Nephron progenitor cell (in vitro differentiated cells): ENCODE results near the gene ENPP1.

Source experiments
- DNase-seq: peaks from one replicate; pipeline ENCODE4 v3.0.0; 2021
- H3K27ac Mint-ChIP-seq: 2 replicates; pipeline ENCODE4 v1.8.0; 2021; ENCODE audit warnings: mild to moderate bottlenecking, moderate library complexity, mixed read lengths
- H3K27me3 Mint-ChIP-seq: 2 replicates; pipeline ENCODE4 v1.8.0; 2021; ENCODE audit warnings: mild to moderate bottlenecking, low read depth, mixed read lengths; ENCODE audit not compliant: poor library complexity
- H3K36me3 Mint-ChIP-seq: 2 replicates; pipeline ENCODE4 v1.8.0; 2021; ENCODE audit warnings: low read depth, mixed read lengths
- H3K4me1 Mint-ChIP-seq: 2 replicates; pipeline ENCODE4 v1.8.0; 2021; ENCODE audit warnings: mixed read lengths
- H3K4me3 Mint-ChIP-seq: 2 replicates; pipeline ENCODE4 v1.8.0; 2021; ENCODE audit warnings: mild to moderate bottlenecking, moderate library complexity, mixed read lengths
- H3K9me3 Mint-ChIP-seq: 2 replicates; pipeline ENCODE4 v1.8.0; 2021; ENCODE audit warnings: mild to moderate bottlenecking, moderate library complexity, mixed read lengths
- TF ChIP-seq, protein P1 (sequence below): fragments of 200-600 bp; sonication (generic); IDR thresholded peaks from 2 replicates; pipeline ENCODE4 v1.5.0; 2021; ENCODE audit warnings: antibody characterized with exemption

ENPP1 gene

DNA sequence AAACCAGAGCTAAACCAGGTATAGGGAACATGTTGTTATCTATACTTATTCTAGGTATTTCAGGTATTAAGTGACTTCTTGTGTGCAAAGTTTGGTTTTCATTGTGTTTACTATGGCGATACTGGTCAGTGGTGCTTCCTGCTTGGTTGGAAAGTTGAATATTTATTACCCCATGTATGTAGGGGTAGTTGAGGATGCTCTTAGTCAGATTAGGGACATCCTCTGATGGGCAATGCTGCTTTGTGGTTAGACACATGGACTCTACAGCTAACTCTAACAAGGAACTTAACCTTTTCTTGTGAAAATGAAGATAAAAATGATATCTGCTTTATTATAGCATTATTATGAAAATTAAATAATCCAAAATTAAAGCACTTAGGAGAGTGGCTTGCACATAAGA, 44.1 kb upstream of the ENPP1 start:
- no peak for DNase-seq
- Mint-ChIP-seq H3K36me3 (no peaks in the 10 kb centered on the region), H3K27me3 (no peaks in the 10 kb centered on the region), H3K4me1 (peaks cover 16% of the 10 kb centered on the region), H3K4me3 (no peak overlapping the region), H3K9me3 (no peaks in the 10 kb centered on the region), H3K27ac (no peak overlapping the region)
- TF ChIP-seq, protein P1, sequence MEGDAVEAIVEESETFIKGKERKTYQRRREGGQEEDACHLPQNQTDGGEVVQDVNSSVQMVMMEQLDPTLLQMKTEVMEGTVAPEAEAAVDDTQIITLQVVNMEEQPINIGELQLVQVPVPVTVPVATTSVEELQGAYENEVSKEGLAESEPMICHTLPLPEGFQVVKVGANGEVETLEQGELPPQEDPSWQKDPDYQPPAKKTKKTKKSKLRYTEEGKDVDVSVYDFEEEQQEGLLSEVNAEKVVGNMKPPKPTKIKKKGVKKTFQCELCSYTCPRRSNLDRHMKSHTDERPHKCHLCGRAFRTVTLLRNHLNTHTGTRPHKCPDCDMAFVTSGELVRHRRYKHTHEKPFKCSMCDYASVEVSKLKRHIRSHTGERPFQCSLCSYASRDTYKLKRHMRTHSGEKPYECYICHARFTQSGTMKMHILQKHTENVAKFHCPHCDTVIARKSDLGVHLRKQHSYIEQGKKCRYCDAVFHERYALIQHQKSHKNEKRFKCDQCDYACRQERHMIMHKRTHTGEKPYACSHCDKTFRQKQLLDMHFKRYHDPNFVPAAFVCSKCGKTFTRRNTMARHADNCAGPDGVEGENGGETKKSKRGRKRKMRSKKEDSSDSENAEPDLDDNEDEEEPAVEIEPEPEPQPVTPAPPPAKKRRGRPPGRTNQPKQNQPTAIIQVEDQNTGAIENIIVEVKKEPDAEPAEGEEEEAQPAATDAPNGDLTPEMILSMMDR, result no peak

DNA sequence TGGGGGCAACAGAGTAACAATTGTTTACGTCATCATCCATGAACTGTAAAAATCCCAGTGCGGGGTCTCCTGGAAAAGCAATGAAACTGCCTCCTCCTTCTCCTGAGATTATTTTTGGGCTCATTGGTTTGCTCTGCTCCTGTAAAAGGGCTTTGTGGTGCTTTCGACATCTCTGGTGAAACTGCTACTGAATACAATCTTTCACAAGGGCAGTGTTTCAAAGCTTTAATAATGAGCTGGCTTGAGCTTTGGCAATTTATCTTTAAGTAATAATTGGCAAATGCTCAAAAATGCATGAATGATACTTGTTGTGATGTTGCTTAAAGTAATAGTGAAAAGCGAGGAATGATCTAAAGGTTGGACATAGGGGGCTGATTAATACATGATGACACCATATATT, 43.5 kb upstream of the ENPP1 start:
- Mint-ChIP-seq H3K4me3 (no peak overlapping the region), H3K36me3 (no peaks in the 10 kb centered on the region), H3K27ac (no peak overlapping the region), H3K4me1 (peaks cover 16% of the 10 kb centered on the region), H3K9me3 (no peaks in the 10 kb centered on the region), H3K27me3 (no peaks in the 10 kb centered on the region)
- no peak for DNase-seq
- TF ChIP-seq, protein P1, result no peak

DNA sequence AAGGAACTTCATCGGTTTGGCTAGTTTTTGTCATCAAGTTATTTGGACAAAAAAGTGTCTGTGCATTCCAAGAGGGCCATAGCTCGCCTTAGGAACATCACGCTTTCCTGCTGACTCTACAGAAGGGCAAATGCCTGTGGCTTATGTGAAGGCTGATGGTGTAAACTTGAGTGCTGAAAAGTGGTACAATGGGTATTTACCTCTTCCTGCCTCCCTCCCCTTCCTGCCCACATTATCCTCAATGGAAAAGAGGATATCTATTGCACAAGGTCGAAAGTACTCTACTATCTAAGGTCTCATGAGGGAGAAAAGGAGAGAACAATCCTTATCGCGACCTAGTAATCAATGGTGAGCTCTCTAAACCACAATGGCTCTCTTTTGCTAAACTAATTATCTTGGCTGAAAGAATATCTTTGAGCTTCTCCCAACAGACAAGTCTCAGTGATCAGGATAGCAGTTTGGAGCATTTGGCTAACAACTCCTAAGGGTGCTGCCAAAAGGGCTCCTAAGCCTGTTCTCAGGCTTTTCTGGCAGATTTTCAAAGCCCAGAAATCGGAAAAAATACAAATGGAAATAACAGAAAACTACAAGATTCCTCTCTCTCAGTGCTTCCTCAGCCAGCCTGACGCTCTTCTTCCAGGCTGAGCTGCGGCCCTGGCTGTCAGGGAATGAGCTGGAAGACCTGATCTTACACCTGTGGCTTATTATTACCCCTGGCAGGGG, 42.6 kb upstream of the ENPP1 start:
- peaks cover 9% of the 10 kb centered on the region for H3K4me1 Mint-ChIP-seq
- TF ChIP-seq, protein P1, result no peak
- no peak overlapping the region for H3K4me3 Mint-ChIP-seq
- no peaks in the 10 kb centered on the region for H3K36me3 Mint-ChIP-seq
- no peaks in the 10 kb centered on the region for H3K9me3 Mint-ChIP-seq
- H3K27ac Mint-ChIP-seq, result no peak overlapping the region
- H3K27me3 Mint-ChIP-seq, result no peaks in the 10 kb centered on the region
- DNase-seq, result no peak

DNA sequence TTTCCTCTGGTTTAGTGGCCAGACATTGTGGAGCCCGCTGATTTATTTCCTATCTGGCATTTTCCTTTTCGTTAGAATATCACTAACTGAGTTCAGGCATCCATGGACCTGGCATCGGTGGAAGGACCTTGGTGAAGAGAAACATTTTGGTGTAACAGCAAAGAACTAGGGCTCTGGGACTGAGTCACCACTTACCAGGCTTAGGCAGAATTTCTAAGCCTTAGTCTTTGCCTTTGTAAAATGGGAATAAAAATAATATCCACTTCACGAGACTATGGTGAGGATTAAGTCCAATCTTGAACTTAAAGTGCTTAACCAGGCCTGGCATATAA, 42.0 kb upstream of the ENPP1 start:
- Mint-ChIP-seq H3K4me1 (peaks cover 7% of the 10 kb centered on the region), H3K36me3 (no peaks in the 10 kb centered on the region), H3K27ac (no peak overlapping the region), H3K9me3 (no peaks in the 10 kb centered on the region), H3K27me3 (no peaks in the 10 kb centered on the region), H3K4me3 (no peak overlapping the region)
- no peak for DNase-seq
- TF ChIP-seq, protein P1, result no peak

DNA sequence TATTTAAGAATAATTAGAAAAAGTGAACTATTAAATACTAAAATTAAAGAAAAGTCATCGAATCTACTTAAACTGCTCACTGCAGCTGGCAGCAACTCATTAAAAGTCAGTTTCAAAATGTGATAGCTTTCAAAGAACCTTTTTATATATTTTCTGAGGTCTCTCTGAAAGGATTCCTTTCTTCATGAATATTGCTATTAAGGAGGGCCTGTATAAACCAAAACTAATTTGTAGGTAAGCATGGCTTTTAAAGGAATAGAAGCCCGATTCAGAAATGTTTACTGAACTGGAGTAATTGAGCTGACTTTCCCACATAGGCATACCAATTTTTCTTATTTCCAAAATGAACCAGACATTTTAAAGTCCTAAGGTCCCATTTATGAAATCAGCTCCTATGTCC, 41.2 kb upstream of the ENPP1 start:
- Mint-ChIP-seq H3K27me3 (no peaks in the 10 kb centered on the region), H3K4me1 (peaks cover 7% of the 10 kb centered on the region), H3K27ac (no peak overlapping the region), H3K9me3 (no peaks in the 10 kb centered on the region), H3K36me3 (no peaks in the 10 kb centered on the region), H3K4me3 (no peak overlapping the region)
- DNase-seq, result no peak
- TF ChIP-seq, protein P1, result no peak

DNA sequence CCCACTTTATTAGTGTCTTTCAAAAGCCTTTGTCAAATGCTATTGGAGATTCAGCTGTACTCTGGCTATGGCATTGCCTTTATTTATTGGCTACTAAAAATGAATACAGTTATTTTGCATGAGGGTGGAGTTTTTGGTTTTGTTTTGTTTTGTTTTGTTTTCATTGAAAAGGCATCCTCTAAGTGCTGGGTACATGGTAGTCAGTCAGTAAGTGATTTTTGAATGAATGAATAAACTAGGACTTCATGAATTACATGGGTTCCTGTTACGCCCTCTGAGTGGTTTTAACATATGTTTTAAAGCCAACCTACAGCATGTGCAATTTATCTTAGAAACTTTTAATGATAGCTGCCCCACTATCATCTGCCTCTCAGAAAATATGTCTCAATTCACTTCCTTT, 38.9 kb upstream of the ENPP1 start:
- Mint-ChIP-seq H3K4me3 (no peak overlapping the region), H3K27ac (no peak overlapping the region)
- TF ChIP-seq, protein P1, result no peak

More for the DNA sequence above, 38.9 kb upstream of the ENPP1 start:
- no peaks in the 10 kb centered on the region for H3K36me3 Mint-ChIP-seq
- no peaks in the 10 kb centered on the region for H3K27me3 Mint-ChIP-seq
- H3K4me1 Mint-ChIP-seq, result peaks cover 7% of the 10 kb centered on the region
- DNase-seq, result no peak
- H3K9me3 Mint-ChIP-seq, result no peaks in the 10 kb centered on the region
